Smooth muscle cell (in vitro differentiated cells): Measurements from ENCODE around the gene HMBS. TPM values are rescaled to one million over a fixed set of nuclear protein-coding genes. Genes with fewer than 3 reads are reported as not detected.
"Not testable (repeated sequence)": the region's sequence is repeated elsewhere in the genome, so short reads cannot be mapped to it uniquely, and the experiment has no call there.

Experiments
- DNase-seq: peaks from one replicate; lab custom pipeline; 2025; ENCODE audit not compliant: unreplicated experiment; lab: John Stamatoyannopoulos, UW
- H2AFZ ChIP-seq: fragments of 200-600 bp; sonication (generic); 2 replicates; pipeline ENCODE4 v1.6.0; 2016; ENCODE audit warnings: antibody characterized with exemption, low read depth, mild to moderate bottlenecking
- H3F3A ChIP-seq: fragments of 200-600 bp; sonication (generic); 2 replicates; pipeline ENCODE4 v1.6.0; 2017; ENCODE audit warnings: antibody characterized with exemption, low read depth
- H3K27ac ChIP-seq: fragments of 200-600 bp; sonication (generic); 2 replicates; pipeline ENCODE4 v1.5.1; 2016; ENCODE audit warnings: low read depth, mild to moderate bottlenecking
- H3K27me3 ChIP-seq: fragments of 200-600 bp; sonication (generic); 2 replicates; pipeline ENCODE4 v1.6.1; 2016; ENCODE audit warnings: low read depth, mild to moderate bottlenecking
- H3K36me3 ChIP-seq: fragments of 200-600 bp; sonication (generic); 2 replicates; pipeline ENCODE4 v1.5.1; 2016; ENCODE audit warnings: low read depth
- H3K4me1 ChIP-seq: fragments of 200-600 bp; sonication (generic); 2 replicates; pipeline ENCODE4 v1.5.1; 2016; ENCODE audit warnings: low read depth
- H3K4me2 ChIP-seq: fragments of 200-600 bp; sonication (generic); 2 replicates; pipeline ENCODE4 v1.6.0; 2016; ENCODE audit warnings: mild to moderate bottlenecking
- H3K4me3 ChIP-seq: fragments of 200-600 bp; sonication (generic); 2 replicates; pipeline ENCODE4 v1.5.1; 2016; ENCODE audit warnings: mild to moderate bottlenecking
- H3K79me2 ChIP-seq: fragments of 200-600 bp; sonication (generic); 2 replicates; pipeline ENCODE4 v1.6.0; 2016; ENCODE audit warnings: low read depth, mild to moderate bottlenecking
- H3K9ac ChIP-seq: fragments of 200-600 bp; sonication (generic); 2 replicates; pipeline ENCODE4 v1.6.0; 2016; ENCODE audit warnings: low read depth
- H3K9me3 ChIP-seq: fragments of 200-600 bp; sonication (generic); replicated peaks from 2 replicates; pipeline ENCODE4 v1.5.1; 2016; ENCODE audit warnings: low read depth
- H4K20me1 ChIP-seq: fragments of 200-600 bp; sonication (generic); 2 replicates; pipeline ENCODE4 v1.6.0; 2016; ENCODE audit warnings: low read depth
- WGBS: methylation state at CpG from one replicate; pipeline ENCODE4 v1.1.7; 2016; ENCODE audit warnings: low lambda C conversion rate; 5-methylcytosine and 5-hydroxymethylcytosine counted together
- polyA plus RNA-seq: library from polyadenylated mRNA; unstranded; fragments of >200 nt; fragmentation: Nextera tagmentation; extraction: Ambion mirVana; gene quantifications from 2 replicates; pipeline ENCODE4 v1.2.1, GENCODE V29; 2016
- total RNA-seq: library from RNA; depleted of rRNA; stranded (reverse); fragments of >200 nt; gene quantifications from 2 replicates; pipeline ENCODE4 v1.2.3, GENCODE V29; 2014
- TF ChIP-seq, protein P1 (sequence below): fragments of 200-600 bp; sonication (generic); IDR thresholded peaks from 2 replicates; pipeline ENCODE4 v1.5.1; 2017; ENCODE audit warnings: borderline replicate concordance, mild to moderate bottlenecking, antibody characterized with exemption; ENCODE audit not compliant: insufficient read depth, poor library complexity, severe bottlenecking

Gene HMBS
- total and polyA plus RNA-seq, 2 experiments from 2014 or later = 33.7 to 43.4 TPM

DNA sequence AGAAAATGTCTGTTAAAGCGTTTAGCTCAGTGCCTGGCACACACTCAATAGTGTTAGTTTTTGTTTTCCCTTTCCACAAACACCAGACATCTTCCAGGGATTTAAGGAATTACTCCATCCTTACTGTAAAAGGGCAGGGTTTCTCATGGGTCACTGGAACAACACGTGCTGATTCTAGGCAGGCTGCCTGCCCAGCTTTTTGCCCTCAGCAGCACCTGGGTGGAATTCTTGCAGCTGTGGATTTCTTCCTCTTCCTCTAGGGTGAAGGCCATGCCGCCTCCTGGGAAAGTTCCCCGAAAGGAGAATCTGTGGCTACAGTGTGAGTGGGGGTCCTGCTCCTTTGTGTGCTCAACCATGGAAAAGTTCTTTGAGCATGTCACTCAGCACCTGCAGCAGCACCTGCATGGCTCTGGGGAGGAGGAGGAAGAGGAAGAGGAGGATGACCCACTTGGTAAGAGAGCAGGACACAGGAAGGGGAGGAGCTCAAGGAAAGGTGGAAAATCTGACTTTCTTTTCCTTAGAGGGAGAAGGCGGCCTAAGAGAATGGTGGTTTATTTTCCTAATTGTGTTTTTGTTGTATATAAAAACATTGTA is 42.1 kb downstream of the HMBS start:
- Histone ChIP-seq H3F3A (no peaks in the 10 kb centered on the region), H3K9ac (no peak overlapping the region), H3K4me1 (peaks cover 6% of the 10 kb centered on the region), H4K20me1 (peaks cover 18% of the 10 kb centered on the region), H3K79me2 (peaks cover 26% of the 10 kb centered on the region), H3K4me3 (no peak overlapping the region), H3K36me3 (no peaks in the 10 kb centered on the region), H3K27ac (no peak overlapping the region), H3K27me3 (no peaks in the 10 kb centered on the region), H3K9me3 (no peaks in the 10 kb centered on the region), H2AFZ (no peak overlapping the region), H3K4me2 (no peak overlapping the region)
- TF ChIP-seq, protein P1, sequence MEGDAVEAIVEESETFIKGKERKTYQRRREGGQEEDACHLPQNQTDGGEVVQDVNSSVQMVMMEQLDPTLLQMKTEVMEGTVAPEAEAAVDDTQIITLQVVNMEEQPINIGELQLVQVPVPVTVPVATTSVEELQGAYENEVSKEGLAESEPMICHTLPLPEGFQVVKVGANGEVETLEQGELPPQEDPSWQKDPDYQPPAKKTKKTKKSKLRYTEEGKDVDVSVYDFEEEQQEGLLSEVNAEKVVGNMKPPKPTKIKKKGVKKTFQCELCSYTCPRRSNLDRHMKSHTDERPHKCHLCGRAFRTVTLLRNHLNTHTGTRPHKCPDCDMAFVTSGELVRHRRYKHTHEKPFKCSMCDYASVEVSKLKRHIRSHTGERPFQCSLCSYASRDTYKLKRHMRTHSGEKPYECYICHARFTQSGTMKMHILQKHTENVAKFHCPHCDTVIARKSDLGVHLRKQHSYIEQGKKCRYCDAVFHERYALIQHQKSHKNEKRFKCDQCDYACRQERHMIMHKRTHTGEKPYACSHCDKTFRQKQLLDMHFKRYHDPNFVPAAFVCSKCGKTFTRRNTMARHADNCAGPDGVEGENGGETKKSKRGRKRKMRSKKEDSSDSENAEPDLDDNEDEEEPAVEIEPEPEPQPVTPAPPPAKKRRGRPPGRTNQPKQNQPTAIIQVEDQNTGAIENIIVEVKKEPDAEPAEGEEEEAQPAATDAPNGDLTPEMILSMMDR = no peak
- no peak for DNase-seq
- 76% methylated on average over 5 of the region's 5 CpGs for WGBS

DNA sequence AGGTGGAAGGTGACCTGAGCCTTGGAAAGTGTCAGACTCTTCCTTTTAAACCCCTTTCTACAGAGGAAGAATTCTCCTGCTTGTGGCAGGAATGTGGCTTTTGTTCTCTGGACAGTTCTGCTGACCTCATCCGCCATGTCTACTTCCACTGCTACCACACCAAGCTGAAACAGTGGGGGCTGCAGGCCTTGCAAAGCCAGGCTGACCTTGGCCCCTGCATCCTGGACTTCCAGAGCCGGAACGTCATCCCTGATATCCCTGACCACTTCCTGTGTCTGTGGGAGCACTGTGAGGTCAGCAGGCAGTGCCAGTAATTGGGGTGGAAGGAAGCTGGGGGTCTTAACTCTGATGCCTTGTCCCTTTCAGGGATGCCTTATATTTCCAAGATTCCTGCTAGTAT is 46.0 kb downstream of the HMBS start:
- DNase-seq = no peak
- H2AFZ ChIP-seq = no peak overlapping the region
- 51% methylated on average over 3 of the region's 3 CpGs for WGBS

DNA sequence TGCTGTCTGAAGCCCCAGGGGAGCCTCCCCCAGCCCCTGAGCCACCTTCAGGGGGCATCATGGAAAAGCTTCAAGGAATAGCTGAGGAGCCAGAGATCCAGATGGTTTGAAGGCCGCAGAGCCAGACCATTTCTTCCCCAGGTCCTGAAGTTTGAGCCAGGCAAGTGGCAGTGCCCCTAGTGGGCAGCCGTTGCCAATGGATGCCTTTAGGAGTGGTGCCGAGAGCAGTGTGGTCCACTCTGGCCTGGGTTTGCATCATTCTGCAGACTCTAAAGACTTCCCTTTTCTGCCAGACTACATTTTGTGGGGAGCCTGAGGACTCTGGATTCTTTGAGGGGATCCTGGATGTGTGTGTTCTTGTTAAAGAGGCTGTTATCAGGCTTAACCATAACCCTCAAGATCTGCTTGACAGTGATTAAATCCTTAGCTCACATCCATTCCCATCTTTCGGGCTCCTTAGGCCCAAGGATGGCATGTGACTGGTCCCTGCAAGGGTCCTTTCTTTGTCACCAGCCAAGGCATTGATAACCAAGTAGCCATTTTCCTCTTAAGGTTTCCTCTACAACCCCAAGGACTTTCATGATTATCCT is 49.8 kb downstream of the HMBS start:
- H3K27ac ChIP-seq = no peak overlapping the region
- TF ChIP-seq, protein P1 = peak; percentile 34
- H3K27me3 ChIP-seq = no peaks in the 10 kb centered on the region
- H3F3A ChIP-seq = no peaks in the 10 kb centered on the region
- no peak overlapping the region for H3K4me3 ChIP-seq
- no peaks in the 10 kb centered on the region for H3K79me2 ChIP-seq
- H3K9ac ChIP-seq = no peak overlapping the region
- H3K4me1 ChIP-seq = no peaks in the 10 kb centered on the region
- no peak for DNase-seq
- H3K4me2 ChIP-seq = no peak overlapping the region
- no peaks in the 10 kb centered on the region for H3K36me3 ChIP-seq
- H4K20me1 ChIP-seq = no peaks in the 10 kb centered on the region
- 92% methylated on average over 4 of the region's 4 CpGs for WGBS
- no peaks in the 10 kb centered on the region for H3K9me3 ChIP-seq
- H2AFZ ChIP-seq = no peak overlapping the region

More for the DNA sequence above, 46.0 kb downstream of the HMBS start:
- Histone ChIP-seq H3K4me1 (no peaks in the 10 kb centered on the region), H3K4me2 (no peak overlapping the region), H3K36me3 (no peaks in the 10 kb centered on the region), H3K27ac (no peak overlapping the region), H3K79me2 (no peaks in the 10 kb centered on the region), H3K4me3 (no peak overlapping the region), H3K9me3 (no peaks in the 10 kb centered on the region), H3K27me3 (no peaks in the 10 kb centered on the region), H4K20me1 (peaks cover 10% of the 10 kb centered on the region), H3F3A (no peaks in the 10 kb centered on the region), H3K9ac (no peak overlapping the region)
- TF ChIP-seq, protein P1 = no peak

DNA sequence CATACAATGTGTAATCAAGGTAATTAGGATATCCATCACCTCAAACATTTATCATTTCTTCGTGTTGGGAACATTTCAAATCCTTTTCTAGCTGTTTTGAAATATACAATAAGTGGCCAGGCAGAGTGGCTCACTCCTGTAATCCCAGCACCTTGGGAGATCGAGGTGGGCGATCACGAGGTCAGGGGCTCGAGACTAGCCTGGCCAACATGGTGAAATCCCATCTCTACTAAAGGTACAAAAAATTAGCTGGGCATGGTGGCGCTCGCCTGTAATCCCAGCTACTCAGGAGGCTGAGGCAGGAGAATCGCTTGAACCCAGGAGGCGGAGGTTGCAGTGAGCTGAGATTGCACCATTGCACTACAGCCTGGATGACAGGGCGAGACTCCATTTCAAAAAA is 54.6 kb downstream of the HMBS start:
- not testable (repeated sequence) for H3K27ac ChIP-seq, H3K4me2 ChIP-seq, H3K27me3 ChIP-seq, H3K9me3 ChIP-seq, H3K9ac ChIP-seq, H3K4me1 ChIP-seq, H2AFZ ChIP-seq, H3K79me2 ChIP-seq, DNase-seq, H4K20me1 ChIP-seq, H3K36me3 ChIP-seq, H3K4me3 ChIP-seq, H3F3A ChIP-seq
- 88% methylated on average over 10 of the region's 10 CpGs for WGBS

Other genes starting within 250 kb of the HMBS start
- gene CXCR5, start 201.0 kb upstream of the HMBS start, total RNA-seq = not detected in 2 replicates
- gene CXCR5, start 201.0 kb upstream of the HMBS start, polyA plus RNA-seq = 1.6 TPM in 1 of 2 replicates, not detected in the other
- gene BCL9L, start 159.0 kb upstream of the HMBS start, total RNA-seq = 10.5 and 10.8 TPM in 2 replicates
- 11.4 and 19.0 TPM in 2 replicates for gene BCL9L, start 159.0 kb upstream of the HMBS start, polyA plus RNA-seq
- not detected in 2 replicates for gene UPK2, start 128.6 kb upstream of the HMBS start, total RNA-seq
- gene UPK2, start 128.6 kb upstream of the HMBS start, polyA plus RNA-seq = 1.4 and 2.5 TPM in 2 replicates
- not detected in 2 replicates for gene FOXR1, start 113.1 kb upstream of the HMBS start, total RNA-seq
- not detected in 2 replicates for gene FOXR1, start 113.1 kb upstream of the HMBS start, polyA plus RNA-seq
- gene CENATAC, start 86.7 kb upstream of the HMBS start, total RNA-seq = 14.9 and 17.8 TPM in 2 replicates
- gene CENATAC, start 86.7 kb upstream of the HMBS start, polyA plus RNA-seq = 5.3 and 20.9 TPM in 2 replicates
- gene RPS25, start 66.5 kb upstream of the HMBS start, total RNA-seq = 1,510 and 1,616 TPM in 2 replicates
- gene RPS25, start 66.5 kb upstream of the HMBS start, polyA plus RNA-seq = 975 and 1,078 TPM in 2 replicates
- gene TRAPPC4, start 66.1 kb upstream of the HMBS start, total RNA-seq = 55.2 and 103 TPM in 2 replicates
- gene TRAPPC4, start 66.1 kb upstream of the HMBS start, polyA plus RNA-seq = 157 and 168 TPM in 2 replicates
- gene SLC37A4, start 54.0 kb upstream of the HMBS start, total RNA-seq = 17.5 and 22.3 TPM in 2 replicates
- gene SLC37A4, start 54.0 kb upstream of the HMBS start, polyA plus RNA-seq = 22.8 and 28.9 TPM in 2 replicates
- 98.1 and 122 TPM in 2 replicates for gene HYOU1, start 27.7 kb upstream of the HMBS start, total RNA-seq
- 79.8 and 90.4 TPM in 2 replicates for gene HYOU1, start 27.7 kb upstream of the HMBS start, polyA plus RNA-seq
- 32.3 and 33.8 TPM in 2 replicates for gene VPS11, start 17.1 kb upstream of the HMBS start, total RNA-seq
- gene VPS11, start 17.1 kb upstream of the HMBS start, polyA plus RNA-seq = 33.1 and 38.7 TPM in 2 replicates
- 26.2 and 40.5 TPM in 2 replicates for gene DPAGT1, start 17.0 kb downstream of the HMBS start, total RNA-seq
- 68.1 and 73.7 TPM in 2 replicates for gene DPAGT1, start 17.0 kb downstream of the HMBS start, polyA plus RNA-seq
- gene C2CD2L, start 22.5 kb downstream of the HMBS start, total RNA-seq = 4.8 and 10.6 TPM in 2 replicates
- gene C2CD2L, start 22.5 kb downstream of the HMBS start, polyA plus RNA-seq = 7.2 and 9.2 TPM in 2 replicates
- gene HINFP, start 36.7 kb downstream of the HMBS start, total RNA-seq = 17.3 and 18.6 TPM in 2 replicates
- 11.2 and 15.6 TPM in 2 replicates for gene HINFP, start 36.7 kb downstream of the HMBS start, polyA plus RNA-seq
- 0.76 and 0.85 TPM in 2 replicates for gene ABCG4, start 64.2 kb downstream of the HMBS start, total RNA-seq
- 2.0 and 2.1 TPM in 2 replicates for gene ABCG4, start 64.2 kb downstream of the HMBS start, polyA plus RNA-seq
- 10.6 and 13.0 TPM in 2 replicates for gene NLRX1, start 83.8 kb downstream of the HMBS start, total RNA-seq
- 16.8 and 18.7 TPM in 2 replicates for gene NLRX1, start 83.8 kb downstream of the HMBS start, polyA plus RNA-seq
- not detected in 2 replicates for gene NHERF4, start 100.6 kb downstream of the HMBS start, total RNA-seq
- 0.34 and 0.39 TPM in 2 replicates for gene NHERF4, start 100.6 kb downstream of the HMBS start, polyA plus RNA-seq
- gene CBL, start 121.5 kb downstream of the HMBS start, total RNA-seq = 17.6 and 18.9 TPM in 2 replicates
- gene CBL, start 121.5 kb downstream of the HMBS start, polyA plus RNA-seq = 5.0 and 5.7 TPM in 2 replicates
- 138 and 160 TPM in 2 replicates for gene MCAM, start 232.2 kb downstream of the HMBS start, total RNA-seq
- 30.7 and 32.1 TPM in 2 replicates for gene MCAM, start 232.2 kb downstream of the HMBS start, polyA plus RNA-seq
- 14.6 and 16.1 TPM in 2 replicates for gene RNF26, start 249.6 kb downstream of the HMBS start, total RNA-seq
- 53.3 and 63.1 TPM in 2 replicates for gene RNF26, start 249.6 kb downstream of the HMBS start, polyA plus RNA-seq